PC-3 (cell line): ENCODE results near the gene KAZN.

Source experiments
- EZH2phosphoT487 ChIP-seq: fragments of 300-600 bp; sonication (generic); IDR thresholded peaks from 2 replicates; pipeline ENCODE4 v1.6.1; 2018; ENCODE audit warnings: mild to moderate bottlenecking, antibody characterized with exemption, low read length, borderline replicate concordance
- TF ChIP-seq, protein P1 (sequence below): fragments of 300-600 bp; sonication (generic); conservative IDR thresholded peaks from 2 replicates; pipeline ENCODE4 v1.5.1; 2017; ENCODE audit warnings: antibody characterized with exemption, low read depth, mild to moderate bottlenecking, low read length

GRCh38 chr1:14804626-14805025 is 206.1 kb downstream of the KAZN start:
- no peak for TF ChIP-seq EZH2phosphoT487
- TF ChIP-seq, protein P1, sequence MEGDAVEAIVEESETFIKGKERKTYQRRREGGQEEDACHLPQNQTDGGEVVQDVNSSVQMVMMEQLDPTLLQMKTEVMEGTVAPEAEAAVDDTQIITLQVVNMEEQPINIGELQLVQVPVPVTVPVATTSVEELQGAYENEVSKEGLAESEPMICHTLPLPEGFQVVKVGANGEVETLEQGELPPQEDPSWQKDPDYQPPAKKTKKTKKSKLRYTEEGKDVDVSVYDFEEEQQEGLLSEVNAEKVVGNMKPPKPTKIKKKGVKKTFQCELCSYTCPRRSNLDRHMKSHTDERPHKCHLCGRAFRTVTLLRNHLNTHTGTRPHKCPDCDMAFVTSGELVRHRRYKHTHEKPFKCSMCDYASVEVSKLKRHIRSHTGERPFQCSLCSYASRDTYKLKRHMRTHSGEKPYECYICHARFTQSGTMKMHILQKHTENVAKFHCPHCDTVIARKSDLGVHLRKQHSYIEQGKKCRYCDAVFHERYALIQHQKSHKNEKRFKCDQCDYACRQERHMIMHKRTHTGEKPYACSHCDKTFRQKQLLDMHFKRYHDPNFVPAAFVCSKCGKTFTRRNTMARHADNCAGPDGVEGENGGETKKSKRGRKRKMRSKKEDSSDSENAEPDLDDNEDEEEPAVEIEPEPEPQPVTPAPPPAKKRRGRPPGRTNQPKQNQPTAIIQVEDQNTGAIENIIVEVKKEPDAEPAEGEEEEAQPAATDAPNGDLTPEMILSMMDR: peak; percentile 53
